Ovary (tissue), 9 donors: ENCODE measurements around the gene C22orf15. TPM values are rescaled to one million over a fixed set of nuclear protein-coding genes. Genes with fewer than 3 reads are reported as not detected.

Source experiments
- DNase-seq, 5 donors: peaks; one replicate each; pipeline ENCODE4 v3.0.0-alpha.2; 2019 to 2020
- H3K27ac ChIP-seq, 2 donors: fragments of 200-600 bp; one replicate each; pipeline versions ENCODE4 v1.5.1 to v1.8.0; 2019 to 2022
- H3K27me3 ChIP-seq: fragments of 200-600 bp; one replicate; pipeline ENCODE4 v1.8.0; 2022
- H3K36me3 ChIP-seq: fragments of 200-600 bp; sonication (generic); one replicate; pipeline ENCODE4 v1.5.1; 2019
- H3K4me1 ChIP-seq: one replicate; pipeline ENCODE4 v1.8.1; 2013; ENCODE audit warnings: mild to moderate bottlenecking, moderate library complexity; ENCODE audit not compliant: insufficient read depth
- H3K4me3 ChIP-seq: fragments of 200-600 bp; sonication (generic); one replicate; pipeline ENCODE4 v1.5.1; 2017
- H3K9me3 ChIP-seq, 2 donors: fragments of 200-600 bp in 1 of 2; sonication (generic) in 1 of 2; one replicate each; pipeline versions ENCODE4 v1.5.1 to v1.8.1; 2013 to 2019; ENCODE audit warnings: mild to moderate bottlenecking in 1 of 2, moderate library complexity in 1 of 2
- EP300 ChIP-seq: sonication (generic); formaldehyde crosslinking; IDR thresholded peaks from one replicate; pipeline ENCODE4 v1.6.1; 2017; ENCODE audit warnings: antibody characterized with exemption
- POLR2A ChIP-seq: fragments of 450-650 bp; IDR thresholded peaks from one replicate; pipeline ENCODE4 v1.6.1; 2017; ENCODE audit warnings: antibody characterized with exemption, mild to moderate bottlenecking, moderate library complexity
- WGBS, 3 donors: extraction: QIAGEN DNeasy Blood & Tissue Kit in 1 of 3; methylation state at CpG; one replicate each; pipeline versions ENCODE4 v1.1.5 to v1.1.7; 2013 to 2017; 5-methylcytosine and 5-hydroxymethylcytosine counted together
- intact Hi-C, 4 donors: fragments of 100-400 bp; cut with DNase I; formaldehyde crosslinking; loops; one replicate each; pipeline versions ENCODE4 v1.11.0 to v1.15.1; 2022 to 2023
- polyA plus RNA-seq, 2 donors: library from polyadenylated mRNA; stranded (reverse); fragments of 200-250 nt in 1 of 2; fragments of 350-450 nt in 1 of 2; fragmentation: Illumina TruSeq in 1 of 2; extraction: RNeasy Lipid Tissue Mini Kit (QIAGEN cat#74804) in 1 of 2; gene quantifications; one replicate each; pipeline ENCODE4 v1.2.3, GENCODE V29; 2013 to 2014
- total RNA-seq, 7 donors: library from RNA; depleted of rRNA in 2 of 7; stranded (reverse); fragments of >200 nt in 2 of 7; fragmentation: NEBNext Ultra II Directional in 3 of 7; extraction: Animal tissue kit (Norgen Biotek cat#: 25700) in 3 of 7; gene quantifications; one replicate each; pipeline versions ENCODE4 v1.1.0 to v1.2.4, GENCODE V29; 2016 to 2023
- TF ChIP-seq, protein P1 (sequence below), 3 donors: fragments of 450-650 bp in 2 of 3; fragments of 200-600 bp in 1 of 3; IDR thresholded peaks; one replicate each; pipeline versions ENCODE4 v1.5.1 to v1.8.0; 2016 to 2022; ENCODE audit warnings: antibody characterized with exemption in 3 of 3, mild to moderate bottlenecking in 1 of 3
- donor health status: DM: no; HTN: no; CAD: no; lungs with moderate emphysema.
- donor health status: DM: no; HTN: no; CAD: no.
- donor health status: Bipolar disorder and iron deficiency.
- donor health status: DM: yes; HTN: yes; CAD: no.
- donor health status: DM: no; HTN: no; CAD: no.
- donor health status: DM: yes; HTN: yes; CAD: no.

Gene C22orf15
- total and polyA plus RNA-seq, 9 donors = 0.28 to 6.5 (median 0.77) TPM

DNA sequence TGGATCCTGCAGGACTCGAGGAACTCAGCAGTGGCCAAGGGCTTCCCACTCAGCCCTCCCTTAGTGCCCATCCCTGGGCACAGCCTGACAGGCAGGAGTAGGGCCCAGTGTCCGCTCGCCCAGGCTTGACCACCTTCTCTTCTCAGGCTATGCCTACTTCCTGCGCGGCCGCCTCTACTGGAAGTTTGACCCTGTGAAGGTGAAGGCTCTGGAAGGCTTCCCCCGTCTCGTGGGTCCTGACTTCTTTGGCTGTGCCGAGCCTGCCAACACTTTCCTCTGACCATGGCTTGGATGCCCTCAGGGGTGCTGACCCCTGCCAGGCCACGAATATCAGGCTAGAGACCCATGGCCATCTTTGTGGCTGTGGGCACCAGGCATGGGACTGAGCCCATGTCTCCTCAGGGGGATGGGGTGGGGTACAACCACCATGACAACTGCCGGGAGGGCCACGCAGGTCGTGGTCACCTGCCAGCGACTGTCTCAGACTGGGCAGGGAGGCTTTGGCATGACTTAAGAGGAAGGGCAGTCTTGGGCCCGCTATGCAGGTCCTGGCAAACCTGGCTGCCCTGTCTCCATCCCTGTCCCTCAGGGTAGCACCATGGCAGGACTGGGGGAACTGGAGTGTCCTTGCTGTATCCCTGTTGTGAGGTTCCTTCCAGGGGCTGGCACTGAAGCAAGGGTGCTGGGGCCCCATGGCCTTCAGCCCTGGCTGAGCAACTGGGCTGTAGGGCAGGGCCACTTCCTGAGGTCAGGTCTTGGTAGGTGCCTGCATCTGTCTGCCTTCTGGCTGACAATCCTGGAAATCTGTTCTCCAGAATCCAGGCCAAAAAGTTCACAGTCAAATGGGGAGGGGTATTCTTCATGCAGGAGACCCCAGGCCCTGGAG, 20.7 kb downstream of the C22orf15 start:
- no peak for DNase-seq
- WGBS, 3 donors = 78 to 88% (median 82%) methylated on average over 15 of the region's 15 CpGs
- intact Hi-C loops = no loop called here
- H3K27me3 ChIP-seq = no peaks in the 10 kb centered on the region
- no peak overlapping the region for H3K4me3 ChIP-seq
- no peaks in the 10 kb centered on the region for H3K36me3 ChIP-seq
- no peaks in the 10 kb centered on the region for H3K9me3 ChIP-seq
- H3K27ac ChIP-seq = no peak overlapping the region
- TF ChIP-seq EP300 (no peak), POLR2A (no peak)
- TF ChIP-seq, protein P1, sequence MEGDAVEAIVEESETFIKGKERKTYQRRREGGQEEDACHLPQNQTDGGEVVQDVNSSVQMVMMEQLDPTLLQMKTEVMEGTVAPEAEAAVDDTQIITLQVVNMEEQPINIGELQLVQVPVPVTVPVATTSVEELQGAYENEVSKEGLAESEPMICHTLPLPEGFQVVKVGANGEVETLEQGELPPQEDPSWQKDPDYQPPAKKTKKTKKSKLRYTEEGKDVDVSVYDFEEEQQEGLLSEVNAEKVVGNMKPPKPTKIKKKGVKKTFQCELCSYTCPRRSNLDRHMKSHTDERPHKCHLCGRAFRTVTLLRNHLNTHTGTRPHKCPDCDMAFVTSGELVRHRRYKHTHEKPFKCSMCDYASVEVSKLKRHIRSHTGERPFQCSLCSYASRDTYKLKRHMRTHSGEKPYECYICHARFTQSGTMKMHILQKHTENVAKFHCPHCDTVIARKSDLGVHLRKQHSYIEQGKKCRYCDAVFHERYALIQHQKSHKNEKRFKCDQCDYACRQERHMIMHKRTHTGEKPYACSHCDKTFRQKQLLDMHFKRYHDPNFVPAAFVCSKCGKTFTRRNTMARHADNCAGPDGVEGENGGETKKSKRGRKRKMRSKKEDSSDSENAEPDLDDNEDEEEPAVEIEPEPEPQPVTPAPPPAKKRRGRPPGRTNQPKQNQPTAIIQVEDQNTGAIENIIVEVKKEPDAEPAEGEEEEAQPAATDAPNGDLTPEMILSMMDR (IDR thresholded peaks at IDR 0.05) = no peak
- peaks cover 7% of the 10 kb centered on the region for H3K4me1 ChIP-seq

DNA sequence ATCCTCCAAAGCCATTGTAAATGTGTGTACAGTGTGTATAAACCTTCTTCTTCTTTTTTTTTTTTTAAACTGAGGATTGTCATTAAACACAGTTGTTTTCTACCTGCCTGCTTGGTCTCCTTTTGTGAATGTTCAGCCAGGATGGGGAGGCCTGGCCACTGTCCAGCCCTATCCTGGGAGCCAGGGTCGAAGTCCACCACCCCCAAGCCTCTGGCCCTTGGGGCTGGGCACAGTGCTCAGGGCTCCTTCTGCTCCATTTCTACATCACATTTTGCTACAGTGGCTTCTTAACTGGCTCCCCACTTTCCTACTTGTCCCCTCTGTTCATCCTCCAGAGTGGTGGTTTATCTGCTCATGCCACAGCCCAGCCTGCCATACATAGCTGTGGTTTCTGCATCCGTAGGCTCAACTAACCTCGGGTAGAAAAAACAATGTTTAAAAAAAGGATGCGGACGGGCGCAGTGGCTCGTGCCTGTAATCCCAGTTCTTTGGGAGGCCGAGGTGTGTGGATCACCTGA, 21.5 kb downstream of the C22orf15 start:
- Histone ChIP-seq H3K36me3 (no peaks in the 10 kb centered on the region), H3K27me3 (no peaks in the 10 kb centered on the region), H3K27ac (no peak overlapping the region), H3K4me1 (peaks cover 15% of the 10 kb centered on the region), H3K9me3 (no peaks in the 10 kb centered on the region), H3K4me3 (no peak overlapping the region)
- WGBS, 3 donors = 64 to 77% (median 74%) methylated on average over 8 of the region's 8 CpGs
- DNase-seq = no peak
- TF ChIP-seq EP300 = no peak
- no peak for TF ChIP-seq POLR2A
- TF ChIP-seq, protein P1 (IDR thresholded peaks at IDR 0.05) = no peak
- intact Hi-C loops = no loop called here

DNA sequence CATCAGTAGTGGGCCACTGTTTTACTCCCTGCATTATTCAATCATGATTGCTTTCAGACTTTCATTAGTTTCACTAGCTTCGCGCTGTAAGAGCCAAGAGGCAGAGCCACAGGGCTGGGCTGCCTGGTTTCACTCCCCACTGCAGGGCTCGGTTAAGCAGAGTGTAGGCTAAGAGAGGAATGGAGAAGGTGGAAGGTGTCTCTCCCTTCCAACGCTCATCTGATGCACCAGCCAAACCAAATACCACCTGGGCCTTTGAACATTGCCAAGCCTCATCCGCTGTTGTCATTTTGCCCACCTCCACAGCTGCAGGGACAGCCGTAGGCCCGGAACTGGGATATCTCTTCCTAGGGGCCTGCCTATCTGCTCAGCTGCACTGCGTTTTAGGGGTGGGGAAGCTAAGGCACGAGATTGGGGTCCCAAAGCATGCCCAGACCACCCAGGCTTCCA, 23.5 kb downstream of the C22orf15 start:
- DNase-seq = peak in 1 of 5 donors; percentile 54
- Histone ChIP-seq H3K36me3 (no peaks in the 10 kb centered on the region), H3K9me3 (no peaks in the 10 kb centered on the region), H3K4me3 (peak overlapping the region; percentile 100), H3K27ac (peak overlapping the region; percentile 98 to 100), H3K27me3 (no peaks in the 10 kb centered on the region), H3K4me1 (peaks cover 28% of the 10 kb centered on the region)
- WGBS, 3 donors = 23 to 32% (median 24%) methylated on average over 9 of the region's 9 CpGs
- TF ChIP-seq POLR2A (no peak), EP300 (no peak)
- TF ChIP-seq, protein P1 (IDR thresholded peaks at IDR 0.05) = no peak
- intact Hi-C loops = no loop called here

DNA sequence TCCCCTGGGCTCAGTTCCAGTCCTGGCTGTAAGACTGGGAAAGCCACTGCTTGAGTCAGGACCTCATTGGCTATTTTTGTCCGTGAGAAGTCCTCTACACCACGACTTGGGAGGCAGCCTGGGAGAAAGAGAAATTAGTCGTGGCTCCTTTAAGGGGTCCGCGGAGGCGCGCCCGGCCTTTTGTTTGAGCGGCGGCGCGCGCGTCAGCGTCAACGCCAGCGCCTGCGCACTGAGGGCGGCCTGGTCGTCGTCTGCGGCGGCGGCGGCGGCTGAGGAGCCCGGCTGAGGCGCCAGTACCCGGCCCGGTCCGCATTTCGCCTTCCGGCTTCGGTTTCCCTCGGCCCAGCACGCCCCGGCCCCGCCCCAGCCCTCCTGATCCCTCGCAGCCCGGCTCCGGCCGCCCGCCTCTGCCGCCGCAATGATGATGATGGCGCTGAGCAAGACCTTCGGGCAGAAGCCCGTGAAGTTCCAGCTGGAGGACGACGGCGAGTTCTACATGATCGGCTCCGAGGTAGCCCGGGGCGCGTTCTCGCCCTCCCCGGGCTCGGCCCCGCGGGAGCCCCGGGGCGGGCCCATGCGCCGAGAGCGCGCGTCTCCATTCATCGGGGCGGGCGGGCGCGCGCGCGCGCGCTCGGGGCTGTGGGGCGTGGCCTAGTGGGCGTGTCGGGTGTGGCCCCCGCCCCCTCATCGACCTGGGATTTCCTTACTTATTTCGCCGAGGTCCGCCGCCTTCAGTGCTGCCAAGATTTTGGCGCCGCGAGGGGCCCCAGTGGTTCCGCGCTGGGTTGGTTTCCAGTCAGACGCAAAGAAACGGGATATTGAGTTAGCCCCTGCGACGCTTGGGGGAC, 24.2 kb downstream of the C22orf15 start, which contains the start of gene SMARCB1:
TSS of gene SMARCB1 (plus strand) at position 215 of the 848 bp plus-strand sequence. CDS start at position 419, 204 bp downstream.
- peak; percentile 88 to 94 (median 90) for DNase-seq
- WGBS, 3 donors = 0 to 1% (median 0%) methylated on average over 56 to 97 of the region's 97 CpGs
- TF ChIP-seq EP300 = no peak
- TF ChIP-seq, protein P1 (IDR thresholded peaks at IDR 0.05) = no peak
- TF ChIP-seq POLR2A = peak; percentile 82
- Histone ChIP-seq H3K36me3 (no peaks in the 10 kb centered on the region), H3K4me1 (peaks cover 33% of the 10 kb centered on the region), H3K27ac (peak within 1 kb of the TSS; percentile 98 to 100), H3K9me3 (no peaks in the 10 kb centered on the region), H3K4me3 (peak within 1 kb of the TSS; percentile 100), H3K27me3 (no peaks in the 10 kb centered on the region)
- intact Hi-C loops = no loop called here
